NCI-H1694 (cell line): ENCODE data around the gene DUS3L.
"Not testable (repeated sequence)": the region's sequence is repeated elsewhere in the genome, so short reads cannot be mapped to it uniquely, and the experiment has no call there.

Source experiments
- DNase-seq: peaks from one replicate; lab custom pipeline; 2025; lab: John Stamatoyannopoulos, UW

The DUS3L gene

DNA sequence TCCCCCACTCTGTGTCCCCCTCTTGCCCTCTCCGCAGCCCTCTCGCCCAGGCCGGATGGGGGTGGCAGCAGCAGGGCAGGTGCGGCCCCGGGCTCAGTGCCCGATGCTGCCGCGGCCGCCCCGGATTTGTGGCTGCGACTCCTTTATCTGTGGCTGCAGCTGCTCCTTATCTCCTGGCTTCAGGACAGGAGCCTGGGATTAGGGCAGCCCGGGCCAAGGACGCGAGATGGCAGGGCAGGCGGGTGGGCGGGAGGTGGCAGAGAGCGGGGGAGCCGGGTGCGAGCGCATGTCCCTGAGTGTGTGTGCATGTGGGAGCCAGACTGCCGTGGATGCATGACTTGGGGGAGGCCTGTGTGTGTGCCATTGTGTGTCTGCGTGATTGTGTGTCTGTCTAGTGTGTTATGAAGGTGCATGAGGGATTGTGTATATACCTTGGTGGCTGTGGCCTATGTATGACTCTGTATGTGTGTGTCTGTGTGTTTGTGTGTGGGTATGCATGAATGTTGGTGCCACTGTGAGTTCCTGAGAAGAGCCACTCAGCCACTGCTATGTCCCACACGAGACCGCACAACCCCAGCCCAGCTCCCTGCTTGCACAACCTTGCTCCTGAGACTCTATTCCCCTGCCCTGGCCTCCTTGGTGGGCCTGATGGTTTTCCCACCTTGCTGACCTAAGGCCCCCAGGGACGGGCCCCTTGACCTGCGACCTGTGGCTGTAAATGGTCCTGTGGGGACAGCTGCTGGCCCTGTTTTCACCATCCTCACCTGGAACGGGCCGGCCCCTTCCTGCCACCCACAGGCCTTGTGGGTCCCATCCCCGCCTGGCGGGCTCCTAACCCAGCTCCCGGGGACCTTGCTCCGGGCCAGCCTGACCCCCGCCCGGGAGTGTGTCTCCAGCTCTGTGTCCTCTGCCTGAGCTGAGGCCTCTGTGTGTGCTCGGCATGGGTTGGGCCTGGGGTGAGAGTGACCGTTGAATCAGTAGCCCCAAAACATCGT, 8.6 kb upstream of the DUS3L start:
- no peak for DNase-seq

DNA sequence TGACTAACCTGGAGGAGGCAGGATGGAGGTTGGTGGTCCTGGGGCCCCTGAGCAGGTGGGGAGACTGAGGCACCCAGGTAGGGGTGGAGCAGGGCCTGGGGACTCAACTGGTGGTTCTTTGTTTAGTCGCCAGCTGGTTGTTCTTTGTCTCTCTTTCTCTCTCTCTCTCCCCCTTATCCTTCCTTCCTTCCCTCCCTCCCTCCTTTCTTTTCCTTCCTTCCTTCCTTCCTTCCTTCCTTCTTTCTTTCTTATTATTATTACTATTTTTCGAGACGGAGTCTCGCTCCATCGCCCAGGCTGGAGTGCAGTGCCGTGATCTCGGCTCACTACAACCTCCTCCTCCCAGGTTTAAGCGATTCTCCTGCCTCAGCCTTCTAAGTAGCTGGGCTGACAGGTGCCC, 7.3 kb upstream of the DUS3L start:
- no peak for DNase-seq

DNA sequence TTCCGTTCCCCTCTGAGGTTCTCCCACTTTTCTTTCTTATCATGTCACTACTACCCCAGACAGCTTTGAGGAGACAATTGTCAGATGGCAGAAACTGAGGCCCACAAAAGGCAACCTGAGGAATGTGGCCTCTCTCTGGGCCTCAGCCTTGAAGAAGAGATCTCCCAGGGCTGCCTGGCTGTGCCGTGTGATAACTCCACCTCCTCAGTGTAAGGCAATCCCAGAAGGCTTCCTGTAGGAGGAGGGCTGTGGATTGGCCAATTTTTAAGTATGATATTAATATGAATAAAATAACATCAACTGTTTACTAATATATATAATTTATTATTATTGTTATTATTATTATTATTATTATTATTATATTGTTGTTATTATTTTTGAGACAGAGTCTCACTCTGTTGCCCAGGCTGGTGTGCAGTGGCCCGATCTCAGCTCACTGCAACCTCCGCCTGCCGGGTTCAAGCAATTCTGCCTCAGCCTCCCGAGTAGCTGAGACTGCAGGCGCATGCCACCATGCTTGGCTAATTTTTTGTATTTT, 4.5 kb upstream of the DUS3L start:
- no peak for DNase-seq

DNA sequence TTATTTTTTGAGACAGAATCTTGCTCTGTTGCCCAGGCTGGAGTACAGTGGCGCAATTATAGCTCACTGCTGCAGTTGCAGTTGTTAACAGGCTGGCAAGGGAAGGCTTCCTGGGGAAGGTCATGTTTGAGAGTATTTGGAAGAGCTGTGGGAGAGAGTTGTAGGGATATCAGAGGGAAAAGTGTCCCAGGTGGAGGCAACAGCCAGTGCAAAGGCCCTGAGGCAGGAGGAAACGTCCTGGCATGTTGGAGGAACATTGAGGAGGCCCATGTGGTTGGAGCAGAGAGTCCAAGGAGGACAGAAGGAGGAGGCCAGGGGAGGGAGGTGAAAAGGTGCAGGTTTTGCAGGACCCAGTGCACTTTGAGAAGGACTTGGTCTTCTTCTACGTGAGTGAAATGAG, 2.2 kb upstream of the DUS3L start:
- DNase-seq = no peak

DNA sequence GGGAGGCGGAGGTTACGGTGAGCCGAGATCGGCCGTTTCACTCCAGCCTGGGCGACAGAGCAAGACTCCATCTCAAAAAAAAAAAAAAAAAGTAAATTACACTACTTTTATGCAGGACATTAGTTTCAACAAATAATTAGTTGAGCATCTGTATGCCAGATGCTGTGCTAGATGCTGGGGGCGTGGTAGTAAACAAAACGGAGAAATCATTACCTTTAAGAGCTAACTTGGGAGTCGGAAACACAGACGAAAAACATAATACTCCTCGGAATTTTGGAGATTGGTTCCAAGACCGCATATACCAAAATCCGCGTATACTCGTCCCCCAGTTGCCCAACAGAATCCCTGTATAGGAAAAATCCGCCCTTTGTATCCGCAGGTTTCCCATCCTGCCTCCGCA, 1.3 kb upstream of the DUS3L start:
- DNase-seq = no peak

DNA sequence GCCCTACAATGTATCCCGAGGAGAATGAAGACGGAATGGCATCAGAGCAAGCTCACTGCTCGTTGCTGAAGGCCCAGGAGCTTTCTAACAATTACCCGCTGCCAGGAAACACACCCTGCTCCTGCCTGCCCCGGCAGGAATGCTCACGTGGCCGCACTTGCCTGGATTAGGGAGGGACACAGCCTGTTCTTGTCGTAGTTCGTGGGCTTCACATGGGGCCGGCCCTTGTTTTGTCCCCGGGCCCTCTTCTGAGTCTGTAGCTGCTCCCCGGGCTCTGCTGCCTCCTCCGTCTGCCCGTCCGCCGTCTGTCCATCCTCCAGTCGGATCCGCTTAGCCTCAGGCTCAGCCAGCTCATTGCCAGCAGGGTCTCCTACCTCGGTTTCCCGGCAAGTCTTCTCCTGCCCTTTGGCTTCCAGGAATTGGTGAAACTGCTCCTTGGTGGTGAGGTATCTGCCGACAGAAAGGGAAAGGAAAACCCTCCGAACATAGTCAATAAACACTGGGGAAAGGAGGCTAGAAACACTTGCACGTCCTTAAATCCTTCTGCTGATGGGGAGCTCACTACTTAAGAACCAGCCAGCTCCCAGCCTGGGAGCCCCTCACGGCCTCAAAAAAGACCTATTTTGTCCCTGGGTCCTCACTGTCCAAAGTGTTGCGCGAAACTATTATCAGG, 941 bp downstream of the DUS3L start:
- DNase-seq = no peak

DNA sequence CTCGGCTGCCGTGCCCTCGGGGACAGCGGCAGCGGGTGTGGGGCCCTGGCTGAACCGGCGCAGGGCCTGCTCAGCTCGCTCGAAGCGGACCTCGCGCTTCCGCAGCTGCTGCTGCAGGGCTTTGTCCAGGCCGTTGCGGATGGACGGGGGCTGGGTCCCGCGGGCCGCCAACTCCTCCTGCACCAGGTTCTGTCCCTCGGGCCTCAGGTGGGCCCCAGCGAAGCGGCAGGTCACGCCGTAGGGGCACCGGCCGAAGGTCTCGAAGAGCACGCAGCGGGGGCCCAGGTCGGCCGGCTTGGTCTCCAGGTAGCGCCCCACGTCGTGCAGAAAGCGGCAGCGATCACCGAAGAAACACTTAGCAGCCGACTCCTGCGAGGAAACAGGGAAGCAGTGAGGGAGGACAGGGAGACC, 1.6 kb downstream of the DUS3L start:
- DNase-seq = no peak

DNA sequence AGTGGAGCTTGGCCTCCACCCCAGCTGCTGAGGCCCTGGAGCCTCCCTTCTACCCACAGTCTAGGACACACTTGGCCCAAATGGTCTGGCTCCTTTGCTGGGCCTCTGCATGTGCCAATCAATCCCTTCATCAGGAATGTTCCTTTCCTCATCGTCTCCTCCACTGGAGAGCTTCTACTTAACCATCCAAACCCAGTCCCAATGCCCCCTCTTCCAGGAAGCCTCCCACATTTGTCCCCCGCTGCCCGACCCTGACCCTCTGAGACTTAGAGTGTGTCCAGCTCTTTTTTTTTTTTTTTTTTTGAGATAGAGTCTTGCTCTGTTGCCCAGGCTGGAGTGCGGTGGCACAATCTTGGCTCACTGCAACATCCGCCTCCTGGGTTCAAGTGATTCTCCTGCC, 2.5 kb downstream of the DUS3L start:
- no peak for DNase-seq

DNA sequence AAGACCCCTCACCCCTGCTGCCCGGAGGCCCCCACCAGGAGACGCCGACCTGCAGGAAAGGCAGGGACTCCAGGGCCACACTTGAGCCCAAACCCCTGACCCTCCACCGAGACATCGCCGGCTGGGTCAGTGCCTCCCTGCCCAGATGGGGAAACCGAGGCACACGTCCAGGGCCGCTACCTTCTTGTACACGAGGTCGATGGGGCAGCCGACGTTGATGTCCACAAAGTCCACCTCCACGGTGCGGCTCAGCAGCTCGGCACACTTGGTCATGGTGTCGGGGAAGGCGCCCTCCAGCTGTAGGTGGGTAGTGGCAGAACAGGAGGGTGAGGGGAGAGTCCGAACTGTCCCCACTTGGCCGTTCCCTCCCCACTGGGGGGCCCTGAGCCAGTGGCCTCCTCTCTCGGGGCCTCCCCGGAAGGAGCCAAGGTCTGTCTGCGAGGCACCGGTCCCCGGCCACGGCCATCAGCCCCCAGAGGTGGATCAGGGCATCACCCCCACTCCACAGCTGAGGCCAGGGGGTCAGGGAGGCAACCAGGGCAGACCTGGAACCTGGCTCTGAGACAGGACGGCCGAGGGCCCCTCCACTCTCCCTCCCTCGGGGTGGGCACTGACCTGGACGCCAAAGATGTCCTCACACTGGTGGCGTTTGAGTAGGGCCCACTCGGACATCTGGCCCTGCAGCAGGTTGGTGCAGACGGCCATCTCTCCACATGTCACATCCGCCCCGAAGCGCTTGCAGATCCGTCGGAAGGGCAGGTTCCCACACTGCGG, 3.4 kb downstream of the DUS3L start:
- no peak for DNase-seq

DNA sequence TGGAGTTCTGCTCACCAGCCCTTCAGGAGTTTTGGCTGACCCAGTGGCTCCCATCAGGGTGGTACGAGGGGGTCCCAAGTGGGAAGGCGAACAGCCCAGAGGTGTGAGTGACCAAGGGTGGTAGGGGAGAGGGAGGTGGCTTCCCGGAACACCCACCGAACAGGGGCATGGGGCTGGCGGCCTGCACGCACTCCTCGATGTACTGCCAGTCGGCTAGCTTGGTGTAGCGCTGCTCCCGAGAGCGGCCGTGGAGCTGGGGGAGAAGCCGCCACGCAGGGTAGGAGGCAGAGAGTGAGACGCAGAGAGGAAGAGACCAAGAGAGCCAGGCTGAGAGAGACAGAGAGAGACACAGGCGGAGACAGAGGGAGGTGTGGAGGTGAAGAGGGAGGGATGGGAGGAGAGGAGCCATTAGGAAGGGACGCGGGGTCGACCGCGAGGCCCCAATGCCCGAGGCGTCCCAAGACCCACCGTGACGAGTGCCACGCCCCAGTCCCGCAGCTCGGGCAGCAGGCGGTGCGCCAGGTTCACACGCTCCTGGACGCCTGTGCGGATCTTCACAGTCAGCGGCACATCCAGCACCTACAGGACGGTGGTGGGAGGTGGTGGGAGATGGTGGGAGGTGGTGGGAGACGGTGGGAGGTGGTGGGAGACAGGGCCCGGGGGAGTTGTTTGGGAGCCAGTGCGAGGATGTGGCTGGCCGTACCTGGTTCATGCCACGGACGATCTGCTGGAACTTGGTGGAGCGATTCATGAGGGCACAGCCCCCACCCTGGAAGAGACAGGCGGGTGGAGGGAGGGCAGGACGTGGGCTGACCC, 4.2 kb downstream of the DUS3L start:
- no peak for DNase-seq

DNA sequence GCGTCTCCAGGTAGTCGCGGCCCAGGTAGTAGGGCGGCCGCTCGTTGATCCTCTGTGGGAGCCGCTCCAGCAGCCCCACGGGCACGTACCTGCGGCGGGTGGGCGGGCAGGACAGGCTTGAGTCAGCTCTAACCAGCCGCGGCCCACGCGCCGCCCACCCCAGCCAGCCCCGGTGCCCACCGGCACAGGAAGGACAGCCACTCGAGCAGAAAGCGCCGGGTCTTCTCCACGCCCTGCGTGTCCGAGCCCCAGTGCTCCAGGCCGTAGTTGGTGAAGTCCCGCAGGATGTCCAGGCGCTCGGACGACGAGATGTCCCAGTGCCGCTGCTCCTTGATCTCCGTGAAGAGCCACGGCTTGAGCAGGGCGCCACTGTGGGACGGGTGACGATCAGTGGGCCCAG, 5.5 kb downstream of the DUS3L start:
- DNase-seq = no peak

DNA sequence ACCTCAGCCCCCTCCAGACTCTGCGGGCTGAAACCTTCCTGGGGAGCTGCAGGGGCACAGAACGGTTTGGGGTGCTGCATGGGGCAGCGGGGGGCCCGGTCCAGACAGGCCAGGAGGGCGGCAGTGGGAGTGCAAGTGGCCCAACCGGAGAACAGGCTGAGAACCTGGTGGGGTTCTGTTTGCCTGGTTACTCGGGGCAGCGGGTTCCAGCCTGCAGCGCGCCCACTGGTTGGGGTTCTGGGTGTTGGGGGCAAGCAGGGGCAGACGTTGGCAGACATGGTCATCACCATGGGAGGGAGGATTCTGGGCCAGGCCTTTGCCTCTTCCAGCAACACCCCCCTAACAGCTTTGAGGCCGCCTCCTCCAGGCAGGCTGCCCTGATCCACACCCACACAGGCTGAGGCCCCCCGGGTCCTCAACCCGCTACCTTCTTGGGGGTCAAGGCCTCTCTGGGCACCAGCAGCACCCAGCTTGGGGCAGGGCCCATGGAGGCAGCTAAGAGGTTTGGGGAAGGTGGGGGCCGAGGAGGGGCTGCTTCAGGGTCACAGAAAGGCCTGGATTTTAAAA, 6.3 kb downstream of the DUS3L start, which contains the start of gene PRR22:
TSS of gene PRR22 (minus strand) at position 166 of the 567 bp plus-strand sequence. CDS start at position 80, 86 bp downstream.
- DNase-seq = no peak

DNA sequence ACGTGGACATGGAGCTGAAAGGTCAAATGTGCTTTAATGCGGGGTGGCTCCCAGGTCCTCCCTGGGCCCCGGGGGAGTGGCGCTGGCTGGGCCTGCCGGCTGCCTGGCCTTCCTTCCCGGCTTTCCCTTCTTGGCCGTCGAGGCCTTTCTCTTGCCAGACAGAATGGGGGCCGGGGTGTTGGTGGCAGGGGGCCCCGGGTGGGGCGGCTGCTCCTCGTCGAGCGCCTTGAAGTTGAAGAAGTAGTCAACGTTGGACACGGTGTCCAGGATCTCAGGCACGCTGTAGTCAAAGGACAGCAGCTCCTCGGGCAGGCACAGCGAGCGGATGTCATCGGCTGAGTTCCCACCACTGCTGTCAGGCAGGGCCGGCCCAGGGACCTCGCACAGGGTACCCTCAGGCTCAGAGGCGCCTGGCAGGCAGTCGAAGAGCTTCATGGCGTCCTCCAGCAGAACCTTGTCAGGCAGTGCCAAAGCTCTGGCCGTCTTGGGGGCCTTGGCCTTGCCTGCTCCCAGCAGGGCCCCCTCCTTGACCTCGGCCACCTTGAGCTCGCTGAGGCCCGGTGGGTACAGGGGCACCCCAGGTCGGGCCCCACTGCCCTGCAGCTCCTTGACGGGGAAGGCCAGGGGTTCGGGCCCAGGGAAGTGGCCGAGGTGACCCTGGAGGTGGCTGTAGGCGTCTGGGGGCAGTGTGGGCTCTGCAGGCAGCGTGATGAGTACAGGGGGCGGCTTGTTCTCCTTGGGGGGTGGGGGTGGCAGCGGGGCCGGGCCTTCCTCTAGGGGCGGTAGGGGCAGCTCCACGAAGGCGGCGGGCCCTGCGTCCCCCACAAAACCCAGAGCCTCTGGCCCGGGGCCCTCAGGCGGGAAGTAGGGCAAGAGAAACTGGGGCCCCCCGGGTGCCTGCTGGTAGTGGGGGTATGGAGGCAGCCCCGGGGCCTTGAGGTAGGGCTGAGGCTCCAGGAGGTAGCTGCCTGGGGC, 7.7 kb downstream of the DUS3L start:
- DNase-seq = no peak

DNA sequence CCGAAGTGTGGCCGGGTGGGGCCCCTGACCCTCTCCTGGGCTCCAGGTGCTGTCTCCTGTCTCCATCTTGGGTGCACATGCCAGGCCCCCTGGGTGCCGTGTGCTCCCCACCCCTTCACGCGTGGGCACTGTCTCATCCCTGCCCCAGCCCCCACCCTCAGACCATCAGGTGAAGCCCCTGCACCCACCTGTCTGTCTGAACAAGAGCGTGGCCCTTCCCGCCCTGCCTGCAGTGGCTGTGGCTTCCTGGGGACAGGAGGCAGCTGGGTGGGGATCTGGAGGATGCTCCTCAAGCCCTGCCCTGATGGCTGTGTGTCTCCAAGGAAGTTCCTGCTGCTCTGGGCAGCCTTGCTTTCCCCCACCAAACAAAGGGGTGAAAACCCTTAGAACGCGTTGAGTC, 8.6 kb downstream of the DUS3L start:
- no peak for DNase-seq

DNA sequence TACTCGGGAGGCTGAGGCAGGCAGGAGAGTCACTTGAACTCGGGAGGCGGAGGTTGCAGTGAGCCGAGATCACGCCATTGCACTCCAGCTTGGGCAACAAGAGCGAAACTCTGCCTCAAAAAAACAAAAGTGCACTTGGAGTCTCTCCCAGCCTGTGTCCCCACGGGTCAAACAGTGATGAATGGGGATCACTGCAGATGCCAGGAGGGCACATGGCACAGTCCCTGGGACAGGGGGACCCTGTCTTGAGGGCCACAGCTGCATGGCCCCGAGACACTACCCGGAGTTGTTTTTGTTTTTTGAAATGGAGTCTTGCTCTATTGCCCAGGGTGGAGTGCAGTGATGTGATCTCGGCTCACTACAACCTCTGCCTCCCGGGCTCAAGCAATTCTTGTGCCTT, 10.0 kb downstream of the DUS3L start:
- not testable (repeated sequence) for DNase-seq

DNA sequence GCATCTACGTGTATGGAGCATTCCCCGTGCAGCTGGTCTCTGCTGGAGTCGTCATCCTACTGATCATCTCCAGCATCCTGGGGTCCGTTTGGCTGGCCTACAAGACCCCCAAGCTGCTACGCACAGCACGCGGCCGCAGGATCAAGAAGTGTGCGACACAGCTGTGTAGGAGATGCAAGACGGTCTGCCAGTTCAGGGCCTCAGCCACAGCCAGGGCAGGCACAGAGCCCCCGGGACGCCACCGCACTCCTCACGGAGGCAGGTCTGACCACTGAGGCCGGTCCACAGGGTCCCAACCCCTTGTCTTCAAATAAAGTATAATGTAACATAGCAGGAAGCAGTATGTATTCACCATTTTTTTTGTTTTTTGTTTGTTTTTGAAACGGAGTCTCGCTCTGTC, 12.6 kb downstream of the DUS3L start:
- no peak for DNase-seq

DNA sequence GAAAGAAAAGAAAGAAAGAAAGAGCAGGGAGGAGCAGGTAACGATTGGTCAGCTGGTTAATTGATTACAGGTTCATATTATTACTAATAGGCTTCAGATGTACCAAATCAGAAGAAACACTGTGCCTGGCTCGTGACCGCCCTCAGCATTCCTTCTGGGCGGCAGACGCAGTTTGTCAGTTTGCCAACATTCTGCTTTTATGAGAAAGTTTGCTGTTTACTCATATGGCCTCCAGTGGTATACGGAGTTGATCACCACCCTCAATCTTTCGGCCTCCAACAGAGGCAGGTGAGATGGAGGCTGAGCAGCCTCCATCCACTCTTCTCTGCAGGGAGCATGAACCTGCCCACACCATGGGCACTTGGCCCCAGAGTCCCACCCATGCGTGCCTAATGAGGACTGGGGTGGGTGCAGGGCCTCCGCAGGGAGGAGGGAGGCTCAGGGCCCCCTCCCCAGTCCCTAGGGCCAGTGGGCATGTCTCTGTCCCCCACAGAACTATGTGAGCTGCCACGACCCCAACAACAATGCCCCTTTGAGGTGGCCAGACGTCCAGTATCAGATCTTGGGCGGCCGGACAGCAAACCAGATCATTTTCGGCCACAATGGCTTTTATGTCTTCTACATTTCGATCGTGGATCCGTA, 15.2 kb downstream of the DUS3L start:
- DNase-seq = no peak

DNA sequence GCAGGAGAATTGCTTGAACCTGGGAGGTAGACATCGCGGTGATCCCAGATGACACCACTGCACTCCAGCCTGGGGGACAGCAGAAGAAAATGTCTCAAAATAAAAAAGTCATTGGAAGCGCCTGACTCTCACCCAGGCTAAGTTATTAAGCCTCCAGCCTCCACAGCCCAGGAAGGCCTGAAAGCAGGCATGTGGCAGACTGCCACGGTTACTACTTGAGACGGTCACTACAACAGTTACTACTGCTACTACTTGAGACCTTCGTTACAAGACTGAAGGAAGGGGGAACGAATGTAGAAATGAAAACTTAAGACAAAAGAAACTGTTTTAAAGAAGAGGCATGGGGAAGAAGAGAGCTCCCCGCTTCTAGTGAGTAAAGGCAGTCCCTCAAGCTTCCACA, 16.0 kb downstream of the DUS3L start:
- DNase-seq = no peak

DNA sequence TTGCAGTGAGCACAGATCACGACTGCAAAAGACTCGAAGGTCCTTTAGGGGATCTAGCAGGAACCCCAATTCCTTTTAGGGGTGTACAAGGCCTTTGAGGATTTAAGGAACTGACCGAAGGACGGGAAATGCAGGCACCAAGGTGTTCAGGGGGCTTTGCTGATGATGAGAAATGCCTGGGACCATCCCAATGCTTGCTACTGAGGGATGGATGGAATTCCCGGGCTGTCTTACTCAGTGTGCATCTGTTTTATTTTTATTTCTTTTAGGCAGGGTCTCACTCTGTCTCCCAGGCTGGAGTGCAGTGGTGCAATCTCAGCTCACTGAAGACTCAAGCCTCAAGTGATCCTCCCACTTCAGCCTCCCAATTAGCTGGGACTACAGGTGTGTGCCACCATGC, 17.7 kb downstream of the DUS3L start:
- DNase-seq = no peak
